AG08395 (cell line): ENCODE data around the gene TUFT1.
A peak's percentile ranks its signal among the peaks of the same experiment; 100 is the strongest.

ENCODE experiments used
- DNase-seq: peaks from one replicate; pipeline ENCODE4 v3.0.0; 2012; ENCODE audit warnings: mixed read lengths, low spot score

TUFT1 gene, protein sequence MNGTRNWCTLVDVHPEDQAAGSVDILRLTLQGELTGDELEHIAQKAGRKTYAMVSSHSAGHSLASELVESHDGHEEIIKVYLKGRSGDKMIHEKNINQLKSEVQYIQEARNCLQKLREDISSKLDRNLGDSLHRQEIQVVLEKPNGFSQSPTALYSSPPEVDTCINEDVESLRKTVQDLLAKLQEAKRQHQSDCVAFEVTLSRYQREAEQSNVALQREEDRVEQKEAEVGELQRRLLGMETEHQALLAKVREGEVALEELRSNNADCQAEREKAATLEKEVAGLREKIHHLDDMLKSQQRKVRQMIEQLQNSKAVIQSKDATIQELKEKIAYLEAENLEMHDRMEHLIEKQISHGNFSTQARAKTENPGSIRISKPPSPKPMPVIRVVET

DNA sequence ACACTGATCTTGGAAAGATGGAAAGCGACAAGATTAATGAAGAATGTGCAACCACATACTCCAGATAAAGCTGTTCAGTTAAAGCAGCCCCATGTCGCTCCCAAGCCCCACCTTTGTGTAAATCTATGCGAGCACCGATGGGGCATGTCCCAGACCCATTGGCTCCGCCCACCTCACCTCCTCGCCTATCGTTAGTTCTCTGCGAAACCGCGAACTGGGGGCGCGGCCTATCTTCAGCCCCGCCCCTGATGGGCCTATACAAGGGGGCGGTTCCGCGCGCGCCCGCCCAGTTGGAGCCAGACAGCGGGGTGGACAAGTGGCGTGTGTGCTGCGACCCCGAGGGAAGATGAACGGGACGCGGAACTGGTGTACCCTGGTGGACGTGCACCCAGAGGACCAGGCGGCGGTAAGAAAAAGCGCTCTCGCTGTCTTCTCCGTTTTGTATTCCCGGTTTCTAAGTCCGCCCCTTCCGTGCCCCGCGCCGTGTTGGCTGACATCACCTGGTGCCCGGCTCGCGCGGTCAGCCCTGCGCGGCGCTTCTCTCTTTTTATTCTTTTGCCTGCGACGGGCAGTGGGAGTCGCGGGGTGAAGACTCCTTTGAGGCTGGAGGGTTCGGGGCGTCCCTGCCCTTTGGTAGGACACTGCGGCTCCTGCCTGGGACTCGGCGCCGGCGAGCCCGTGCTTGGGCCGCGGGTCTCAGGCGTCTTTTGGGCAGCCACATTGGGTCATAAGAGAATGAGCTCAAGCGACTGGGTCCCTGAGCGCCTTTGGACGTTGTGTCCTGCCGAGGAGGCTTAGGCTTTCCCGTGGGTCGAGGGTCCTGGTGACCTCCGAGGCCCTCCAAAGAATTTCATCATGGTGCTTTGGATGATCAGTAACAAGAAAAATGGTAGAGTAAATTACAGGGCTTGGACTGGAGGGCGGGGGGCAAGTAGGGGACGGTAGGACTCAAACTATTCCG lies at the start of gene TUFT1:
TUFT1 (plus strand) TSS at position 289 of the 961 bp plus-strand sequence; CDS start at position 347, 58 bp downstream.
- peak; percentile 85 for DNase-seq

DNA sequence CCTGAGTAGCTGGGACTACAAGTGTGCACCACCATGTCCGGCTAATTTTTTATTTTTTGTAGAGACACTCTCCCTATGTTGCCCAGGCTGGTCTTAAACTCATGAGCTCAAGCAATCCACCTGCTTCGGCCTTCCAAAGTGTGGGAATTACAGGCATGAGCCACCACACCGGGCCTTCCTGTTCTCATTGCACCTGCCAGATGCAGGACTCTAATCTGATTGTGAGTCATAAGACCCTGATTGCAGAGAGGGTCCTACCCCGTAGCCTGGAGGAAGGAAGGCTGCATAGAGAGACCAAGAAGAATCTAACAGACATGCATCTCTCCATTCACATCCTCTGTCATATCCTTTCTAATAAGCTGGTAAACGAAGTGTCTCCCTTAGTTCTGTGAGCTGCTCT lies 48.5 kb upstream of the TUFT1 start:
- DNase-seq = no peak

DNA sequence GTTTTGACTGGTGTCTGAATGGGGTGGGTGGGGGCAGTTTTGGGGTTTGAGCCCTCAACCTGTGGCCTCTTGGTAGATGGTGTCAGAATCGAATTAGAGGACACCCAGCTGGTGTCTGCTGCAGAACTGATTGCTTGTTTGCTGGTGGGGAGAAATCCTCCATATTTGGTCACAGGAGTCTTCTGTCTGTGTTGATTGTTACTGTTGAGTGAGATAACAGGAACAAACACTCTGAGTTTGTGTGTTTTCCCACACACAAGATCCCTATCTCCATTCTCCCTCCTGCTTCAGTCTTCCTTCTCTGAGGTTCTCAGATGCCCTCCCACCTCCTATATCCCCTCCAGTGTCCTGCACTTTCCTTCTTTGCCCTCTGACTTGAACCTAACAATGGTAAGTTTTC lies 48.0 kb upstream of the TUFT1 start:
- no peak for DNase-seq

DNA sequence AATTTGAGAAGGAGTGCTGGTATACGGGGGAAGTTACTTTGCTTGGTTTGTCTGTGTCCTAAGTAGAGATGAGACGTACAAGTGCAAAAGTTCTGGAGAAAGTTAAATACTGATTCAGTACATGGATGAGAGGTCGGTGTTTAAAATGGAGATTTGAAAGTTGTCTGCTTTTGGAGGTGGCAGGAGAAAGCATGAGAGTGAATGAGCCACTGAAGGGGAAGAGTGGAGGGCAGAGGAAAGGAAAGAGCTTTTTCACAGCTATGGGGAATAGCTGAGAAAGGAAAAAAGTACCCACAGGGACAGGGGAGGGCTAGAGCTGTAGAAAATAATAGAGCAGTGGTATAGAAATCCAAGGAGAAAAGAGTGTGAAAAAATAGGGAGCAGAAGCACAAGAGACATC lies 47.1 kb upstream of the TUFT1 start:
- no peak for DNase-seq

DNA sequence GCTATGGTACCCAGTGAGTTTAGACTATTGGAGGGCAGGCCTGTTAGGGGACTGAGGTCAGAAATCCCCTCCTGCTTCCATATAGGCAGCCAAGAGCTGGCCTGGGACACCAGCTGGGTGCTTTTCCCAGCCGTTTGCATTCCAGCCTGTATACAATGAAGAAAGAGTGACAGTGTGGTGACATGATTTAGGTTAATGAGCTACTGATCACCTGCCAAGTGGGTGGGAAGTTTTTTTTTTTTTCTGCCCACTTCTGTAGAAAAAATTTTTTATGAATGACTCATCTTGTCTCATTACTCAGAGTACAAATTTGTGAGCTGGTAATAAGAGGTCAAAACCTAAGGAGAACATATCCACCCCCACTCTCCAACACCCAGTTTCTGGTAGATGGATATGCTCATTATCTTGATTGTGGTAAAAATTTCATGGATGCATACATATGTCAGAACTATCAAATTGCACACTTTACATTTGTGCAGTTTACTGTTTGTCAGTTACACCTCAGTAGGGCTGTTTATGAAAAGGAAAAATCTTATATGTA lies 45.3 kb upstream of the TUFT1 start:
- DNase-seq = peak; percentile 45

DNA sequence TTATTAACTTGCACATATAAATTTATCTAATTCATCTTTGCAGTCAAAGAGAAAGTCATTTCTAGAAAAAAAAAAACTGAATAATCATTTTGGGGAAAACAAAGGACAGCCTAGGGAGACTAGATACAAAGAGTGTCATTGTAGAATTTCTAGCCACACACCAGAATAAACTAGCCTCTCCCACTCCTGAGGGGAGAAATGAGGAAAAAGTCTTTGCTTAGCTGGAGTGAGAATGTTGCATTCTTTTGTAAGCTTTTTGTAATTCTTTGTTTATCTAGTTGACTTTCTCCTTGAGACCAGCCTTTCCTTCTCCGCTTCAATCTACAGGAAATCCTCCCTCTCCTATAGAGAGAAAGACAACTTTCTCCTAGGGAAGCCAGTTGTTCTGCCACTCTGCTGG lies 44.8 kb upstream of the TUFT1 start:
- no peak for DNase-seq

DNA sequence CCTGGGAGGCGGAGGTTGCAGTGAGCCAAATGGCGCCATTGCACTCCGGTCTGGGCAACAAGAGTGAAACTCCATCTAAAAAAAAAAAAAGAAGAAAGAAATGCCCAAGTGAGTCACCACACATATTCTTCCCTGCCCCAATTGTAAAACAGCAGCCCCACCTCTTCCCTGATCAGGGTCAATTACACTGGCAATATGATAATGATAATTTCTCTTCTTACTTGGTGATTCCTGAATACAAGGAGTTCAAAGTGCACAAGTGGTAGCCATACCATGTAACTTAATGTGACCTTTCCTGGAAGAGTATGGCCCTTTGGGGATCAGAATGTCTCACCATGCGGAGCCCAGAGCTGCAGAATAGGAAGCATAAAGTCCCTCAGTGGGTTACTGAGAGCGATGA lies 40.7 kb upstream of the TUFT1 start:
- DNase-seq = no peak

DNA sequence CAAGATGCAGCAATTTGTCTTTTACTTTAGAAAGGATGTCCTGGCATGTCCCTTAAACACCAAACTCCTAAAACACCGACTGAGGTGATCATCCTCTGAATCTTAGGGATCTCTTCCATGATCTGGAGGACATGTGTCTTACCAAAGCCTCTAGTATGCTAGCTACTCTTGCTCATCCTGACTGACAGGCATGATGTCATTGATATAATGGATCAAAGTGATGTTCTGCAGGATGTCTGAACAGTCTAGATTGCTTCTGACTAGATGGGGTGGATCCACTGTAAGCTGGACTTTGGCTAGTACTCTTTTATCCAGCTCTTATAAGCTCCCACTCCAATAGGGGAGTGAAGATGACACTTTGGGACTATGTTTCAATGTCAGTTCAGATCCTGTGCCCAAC lies 40.2 kb upstream of the TUFT1 start:
- DNase-seq = no peak

DNA sequence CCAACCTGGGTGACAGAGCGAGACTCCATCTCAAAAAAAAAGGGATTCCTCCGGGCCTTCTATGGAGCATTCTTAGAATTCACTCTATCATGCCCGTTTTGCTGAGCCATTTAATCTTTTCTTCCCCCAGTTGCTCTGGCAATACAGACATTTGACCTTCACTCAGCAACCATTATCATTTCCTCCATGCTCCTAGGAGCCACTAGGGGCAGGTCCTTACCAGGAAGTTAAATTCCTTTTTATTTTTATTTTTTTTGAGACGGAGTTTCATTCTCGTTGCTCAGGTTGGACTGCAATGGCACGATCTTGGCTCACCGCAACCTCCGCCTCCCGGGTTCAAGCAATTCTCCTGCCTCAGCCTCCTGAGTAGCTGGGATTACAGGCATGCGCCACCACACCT lies 38.6 kb upstream of the TUFT1 start:
- no peak for DNase-seq

DNA sequence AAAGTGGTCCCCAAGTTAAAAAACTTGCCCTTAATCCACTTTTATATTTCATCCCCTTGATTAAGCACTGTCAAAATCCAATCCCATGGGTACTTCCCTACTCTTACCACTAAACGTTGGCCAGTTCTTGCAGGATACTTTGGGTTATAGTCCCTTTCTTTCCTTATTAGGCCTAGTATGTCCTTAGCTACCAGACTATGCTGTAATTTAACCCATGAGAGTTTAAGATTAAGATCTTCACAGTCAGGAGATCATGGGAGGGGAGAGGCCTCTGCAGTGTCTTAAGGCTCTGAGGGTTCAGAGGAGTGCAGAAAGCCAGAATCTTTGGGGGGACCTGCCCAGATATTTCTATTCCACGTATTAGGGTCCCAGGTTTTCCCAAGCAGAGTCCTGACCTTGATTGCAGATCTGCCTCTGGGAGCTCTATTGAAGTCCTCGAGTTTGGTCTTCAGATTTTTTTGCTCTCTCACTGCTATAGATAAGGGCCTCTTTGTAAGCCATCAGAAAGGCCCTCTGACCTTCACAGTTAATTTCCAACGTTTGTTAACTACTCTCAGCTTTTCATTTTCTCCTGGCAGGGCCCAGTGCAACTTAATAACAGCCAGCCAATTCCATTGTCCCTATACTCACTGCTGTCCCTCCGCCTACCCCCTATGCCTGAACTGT lies 37.9 kb upstream of the TUFT1 start:
- DNase-seq = no peak

DNA sequence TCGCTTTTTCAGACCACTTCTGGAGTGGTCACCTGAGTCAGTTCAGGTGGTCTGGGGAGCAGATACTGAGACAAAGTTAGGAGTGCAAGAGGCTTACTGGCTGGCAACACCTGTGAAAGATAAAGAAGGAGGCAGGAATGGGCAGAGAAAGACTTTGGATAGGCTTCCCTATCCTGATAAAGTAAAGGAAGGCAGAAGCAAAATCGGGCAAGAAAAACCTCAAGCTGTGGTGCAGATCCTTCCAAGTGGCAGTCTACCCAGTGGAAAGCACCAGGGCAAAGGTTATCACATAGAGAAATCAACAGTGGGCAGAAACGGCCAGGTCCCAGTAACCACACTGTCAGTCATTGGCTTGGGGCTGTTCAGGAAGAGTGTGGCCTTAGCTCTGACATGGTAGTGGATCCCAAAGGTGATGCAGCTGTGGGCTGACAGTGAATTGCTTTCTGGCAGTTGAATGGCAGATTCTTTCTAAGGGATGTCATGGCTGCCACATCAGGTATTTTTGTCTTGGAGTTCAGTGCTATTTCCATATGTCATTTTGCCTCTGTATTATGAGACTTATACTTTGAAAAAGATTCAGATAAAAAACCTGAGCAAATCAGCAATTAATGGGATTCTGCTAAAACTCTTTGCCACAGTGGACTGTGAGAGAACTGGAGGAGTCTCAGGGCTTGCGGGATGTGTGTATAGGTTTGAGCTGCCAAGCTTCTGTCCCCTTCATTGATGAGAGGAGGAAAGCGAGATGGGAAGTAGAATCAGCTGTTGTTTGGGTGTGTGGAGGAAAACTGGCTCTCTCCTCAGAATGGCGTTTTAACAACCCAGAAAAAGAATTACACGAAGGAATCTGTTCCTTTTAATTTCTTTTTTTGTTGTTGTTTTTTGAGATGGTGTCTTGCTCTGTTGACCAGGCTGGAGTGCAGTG lies 37.0 kb upstream of the TUFT1 start:
- DNase-seq = no peak

DNA sequence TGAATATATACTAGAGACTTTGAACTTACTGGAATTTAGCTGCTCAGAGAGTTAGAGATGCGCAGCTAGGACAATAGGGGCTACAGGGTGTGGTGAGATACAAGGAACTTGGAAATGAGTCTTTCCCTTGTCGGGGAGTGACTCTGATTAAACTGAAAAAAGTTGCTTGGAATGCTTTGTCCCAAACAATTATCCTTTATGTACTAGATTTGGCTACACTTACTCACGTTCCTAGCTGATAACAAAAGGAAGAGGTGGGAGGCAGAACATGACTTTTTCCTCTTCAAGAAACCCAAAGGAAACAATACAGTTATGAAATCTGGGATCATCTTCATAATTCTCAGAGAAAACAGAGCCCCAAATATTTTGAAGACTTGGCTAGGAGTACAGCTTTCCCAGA lies 35.9 kb upstream of the TUFT1 start:
- no peak for DNase-seq

DNA sequence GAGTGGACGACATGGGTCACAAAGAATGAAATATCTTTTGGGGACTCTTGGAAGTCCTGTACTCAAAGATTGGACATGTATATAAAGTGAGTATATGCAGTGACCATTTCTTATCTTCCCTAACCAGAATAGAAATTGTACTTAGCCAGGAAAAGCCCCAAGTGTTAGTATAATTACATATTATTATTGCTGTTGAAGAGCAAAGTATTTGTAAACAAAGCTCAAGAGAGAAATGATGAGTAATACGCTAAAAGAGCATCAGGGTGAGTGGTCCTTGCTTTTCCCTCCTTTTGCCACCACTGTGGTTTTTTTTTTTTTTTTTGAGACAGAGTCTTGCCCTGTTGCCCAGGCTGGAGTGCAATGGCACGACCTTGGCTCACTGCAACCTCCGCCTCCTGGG lies 35.4 kb upstream of the TUFT1 start:
- no peak for DNase-seq

DNA sequence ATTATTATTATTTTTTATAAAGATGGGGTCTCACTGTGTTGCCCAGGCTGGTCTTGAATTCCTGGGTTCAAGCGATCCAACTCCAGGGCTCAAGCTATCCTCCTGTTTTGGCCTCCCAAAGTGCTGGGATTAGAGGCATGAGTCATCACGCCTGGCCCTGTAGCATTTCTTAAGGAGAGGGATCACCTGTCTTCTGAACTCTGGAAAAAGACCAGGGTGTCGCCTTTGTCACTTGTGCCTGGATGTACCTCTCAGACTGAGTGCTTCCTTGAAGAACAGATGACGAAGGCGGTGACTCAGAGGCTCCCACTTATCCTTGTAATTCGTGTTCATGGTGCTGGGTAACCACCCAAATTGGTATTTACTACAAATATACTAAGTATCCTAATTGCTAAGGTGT lies 31.3 kb upstream of the TUFT1 start:
- no peak for DNase-seq

DNA sequence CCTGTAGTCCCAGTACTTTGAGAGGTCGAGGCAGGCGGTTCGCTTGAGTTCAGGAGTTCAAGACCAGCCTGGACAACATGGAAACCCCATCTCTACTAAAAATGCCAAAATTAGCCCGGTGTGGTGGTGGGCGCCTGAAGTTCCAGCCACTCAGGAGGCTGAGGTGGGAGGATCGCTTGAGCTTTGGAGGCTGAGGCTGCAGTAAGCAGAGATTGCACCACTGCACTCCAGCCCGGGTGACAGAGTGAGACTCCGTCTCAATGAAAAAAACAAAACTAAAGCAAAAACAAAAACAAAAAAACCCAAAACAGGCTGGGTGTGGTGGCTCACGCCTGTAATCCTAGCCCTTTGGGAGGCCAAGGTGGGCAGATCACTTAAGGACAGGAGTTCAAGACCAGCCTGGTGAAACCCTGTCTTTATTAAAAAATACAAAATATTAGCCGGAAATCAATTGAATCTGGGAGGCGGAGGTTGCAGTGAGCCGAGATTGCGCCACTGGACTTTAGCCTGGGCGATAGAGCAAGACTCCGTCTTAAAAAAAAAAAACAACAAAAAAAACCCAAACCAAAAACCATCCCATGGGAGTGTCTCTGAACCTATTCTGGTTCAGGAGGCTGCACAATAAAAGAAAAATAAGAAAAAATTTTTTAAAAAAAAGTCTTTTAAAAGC lies 30.6 kb upstream of the TUFT1 start:
- DNase-seq = no peak

DNA sequence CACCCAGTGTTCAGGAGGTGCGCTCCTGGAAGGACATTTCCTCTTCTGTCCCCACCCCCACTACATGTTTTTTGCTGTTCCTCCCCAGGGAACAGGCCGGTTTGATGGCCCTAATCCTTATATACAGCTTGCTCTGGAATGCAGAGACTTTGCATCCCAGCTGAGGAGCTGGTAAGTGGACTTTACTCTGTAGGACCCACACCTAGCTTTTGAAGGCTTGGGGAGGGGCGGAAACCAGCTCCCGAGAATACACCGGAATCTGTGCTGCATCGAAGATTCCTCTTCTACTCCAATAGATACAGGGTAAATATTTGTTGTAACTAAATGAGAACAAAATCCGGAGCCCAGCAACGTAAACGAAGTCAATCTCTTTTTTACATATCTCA lies 30.1 kb upstream of the TUFT1 start:
- no peak for DNase-seq

DNA sequence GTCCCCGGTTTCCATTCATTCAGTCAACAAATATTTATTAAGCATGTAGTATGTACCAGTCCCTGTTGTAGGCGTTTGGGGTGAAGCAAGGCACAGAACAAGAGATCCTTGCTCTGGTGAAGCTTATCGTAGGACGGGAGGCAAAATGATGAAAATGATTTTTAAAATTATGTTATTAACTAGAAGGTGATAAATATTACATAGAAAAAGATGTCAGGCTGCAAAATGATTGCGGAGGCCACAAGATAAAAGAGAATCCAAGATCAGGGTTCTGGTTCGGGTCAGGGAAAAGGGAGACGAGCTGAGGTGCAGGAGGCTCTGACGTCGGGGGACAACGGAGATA lies 29.5 kb upstream of the TUFT1 start:
- no peak for DNase-seq

DNA sequence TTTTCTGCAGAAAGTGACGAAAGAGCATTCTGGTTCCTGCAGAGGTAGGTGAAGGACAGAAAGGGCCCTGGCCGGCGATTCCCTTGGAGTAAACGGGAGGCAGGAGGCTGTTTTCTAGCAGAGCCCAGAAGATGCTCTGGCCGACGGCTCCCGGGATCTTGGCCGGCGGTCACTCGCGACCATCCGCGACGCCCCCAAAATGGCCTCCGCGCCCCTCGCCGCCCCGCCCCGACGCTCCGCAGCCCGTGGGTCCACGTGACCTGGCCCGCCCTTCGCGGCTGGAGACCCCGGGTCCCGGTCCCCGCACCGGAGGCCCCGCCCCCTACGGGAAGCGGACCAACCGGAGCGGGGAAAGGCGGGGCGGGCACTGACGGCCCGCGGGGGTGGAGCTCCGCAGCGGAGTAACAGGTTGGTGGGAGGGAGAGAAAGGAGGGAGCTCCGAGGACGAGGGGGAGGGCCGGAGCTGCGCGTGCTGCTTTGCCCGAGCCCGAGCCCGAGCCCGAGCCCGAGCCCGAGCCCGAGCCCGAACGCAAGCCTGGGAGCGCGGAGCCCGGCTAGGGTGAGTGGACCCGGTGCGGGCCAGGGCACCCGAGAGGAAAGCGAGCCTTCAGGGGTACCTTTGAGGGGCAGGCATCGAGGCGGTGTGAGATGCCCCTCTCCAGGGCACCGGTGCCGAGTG lies 29.0 kb upstream of the TUFT1 start, which contains the start of gene CGN:
CGN (plus strand) TSS at position 431 of the 679 bp plus-strand sequence. CDS start 7,133 bp downstream, outside the sequence.
- DNase-seq = peak; percentile 23

DNA sequence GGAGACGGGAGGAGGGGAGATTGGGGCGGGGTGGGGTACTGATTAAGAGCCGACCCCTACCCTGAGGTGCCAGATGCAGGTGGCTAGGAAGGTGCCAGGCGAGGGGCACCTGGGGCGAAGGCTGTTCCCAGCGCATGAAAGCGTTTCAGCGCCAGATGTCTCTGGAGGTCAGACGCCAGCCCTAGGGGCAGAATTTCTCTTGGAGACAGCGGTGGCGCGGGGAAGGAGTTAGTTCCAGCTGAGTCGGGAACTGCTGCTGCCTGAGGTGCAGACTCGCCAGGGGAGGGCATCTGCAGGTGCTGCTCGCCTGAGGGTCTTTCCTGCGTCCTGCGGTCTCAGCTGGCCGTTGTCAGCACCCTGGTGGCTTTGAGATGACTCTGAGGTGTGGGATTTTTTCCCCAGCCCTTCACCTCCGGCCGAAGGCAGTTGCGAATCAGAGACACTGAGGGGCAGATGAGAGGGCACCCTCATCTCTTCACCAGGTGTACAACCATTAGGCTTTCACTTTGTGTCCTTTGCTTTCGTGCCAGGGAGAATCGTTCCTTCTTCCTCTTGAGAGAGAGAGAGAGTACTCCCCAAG lies 28.4 kb upstream of the TUFT1 start:
- peak; percentile 23 for DNase-seq

DNA sequence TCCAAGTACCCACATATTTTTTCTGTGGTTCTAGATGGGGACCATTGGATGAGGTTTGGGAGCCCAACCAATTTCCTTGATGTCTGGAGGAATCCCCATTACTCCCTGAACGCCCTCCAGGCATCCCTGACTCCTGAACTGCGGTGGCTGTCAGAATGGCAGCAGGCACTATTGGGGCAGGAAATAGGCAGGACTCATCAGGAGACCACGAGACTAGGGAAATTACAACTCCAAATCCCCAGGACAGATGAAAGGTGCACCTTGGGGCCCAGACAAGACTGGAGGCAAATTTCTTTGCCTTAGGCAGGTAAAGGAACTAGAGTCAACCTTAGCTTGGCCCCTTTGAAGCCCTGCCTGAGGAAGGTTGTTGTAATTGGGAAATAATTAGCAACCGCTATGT lies 27.8 kb upstream of the TUFT1 start:
- no peak for DNase-seq
